SK-N-MC (cell line): ENCODE data around the gene ASB15.

ENCODE experiments used
- EZH2 ChIP-seq: fragments of 200-600 bp; sonication (generic); IDR thresholded peaks from one replicate; pipeline ENCODE4 v1.6.1; 2017; ENCODE audit warnings: antibody characterized with exemption
- POLR2AphosphoS5 ChIP-seq: IDR thresholded peaks from 2 replicates; pipeline ENCODE4 v1.6.1; 2012; ENCODE audit warnings: mild to moderate bottlenecking, low read depth, low read length, borderline replicate concordance

DNA sequence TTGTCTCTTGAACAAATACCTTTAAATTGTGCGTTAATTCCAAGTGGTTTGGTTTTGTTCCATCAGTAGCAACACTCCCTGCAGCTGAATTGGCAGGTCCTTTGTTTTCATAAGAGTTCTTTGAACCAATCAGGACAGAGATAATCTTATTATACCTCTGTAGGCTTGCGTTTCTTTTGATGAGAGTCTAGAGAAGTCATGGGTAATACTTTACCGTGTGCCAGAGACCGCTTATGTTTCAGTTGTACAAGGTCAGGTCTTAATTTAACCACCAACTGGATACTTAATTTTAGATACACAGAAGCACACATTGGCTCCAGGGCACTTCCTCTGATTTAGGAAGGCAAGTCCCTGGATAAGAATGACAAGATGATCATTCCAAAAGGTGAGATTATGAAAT lies at the start of gene ASB15:
- TF ChIP-seq POLR2AphosphoS5 (no peak), EZH2 (no peak)
